ENCODE measurements around the gene PAQR4. TPM values are rescaled to one million over a fixed set of nuclear protein-coding genes. Genes with fewer than 3 reads are reported as not detected.

PAQR4 gene
- total RNA-seq, 5 donors from 2014 or later (not counting 1 experiment from before 2014, with no cell fraction given): 1.9 to 3.3 (median 3.1) TPM

- ATAC-seq (replicated peaks in 1 of 4) (no peak), DNase-seq (no peak)
- Histone ChIP-seq H3K9me3 (no peaks in the 10 kb centered on the region), H3K27ac (ENCODE audit: low read length) (no peak overlapping the region), H3K4me3 (ENCODE audit: control insufficient read depth in 1 of 2, extremely low read depth in 1 of 2, low read length in 1 of 2) (no peak overlapping the region), H3K27me3 (replicated peaks in 1 of 2; ENCODE audit: control insufficient read depth in 2 of 2, extremely low read depth in 1 of 2, insufficient read depth in 2 of 2, low read length in 1 of 2) (peaks cover 4 to 78% of the 10 kb centered on the region in 2 experiments), H3K36me3 (ENCODE audit: control insufficient read depth in 2 of 2, extremely low read depth in 1 of 2, insufficient read depth in 1 of 2, low read length in 1 of 2) (no peaks in the 10 kb centered on the region), H3K4me1 (ENCODE audit: control insufficient read depth in 1 of 2, extremely low read depth in 1 of 2, insufficient read depth in 2 of 2, low read length in 2 of 2) (peaks cover 22 to 75% of the 10 kb centered on the region in 2 experiments)
- 23% methylated on average over 39 of the region's 51 CpGs for WGBS (ENCODE audit: insufficient coverage)
- H3K4me1 Mint-ChIP-seq: peaks cover 19 to 39% (median 22%) of the 10 kb centered on the region in 3 donors
- H3K27me3 Mint-ChIP-seq: peaks cover 15 to 36% of the 10 kb centered on the region in 2 donors
- POLR2A ChIA-PET: no interaction called here
- CTCF ChIA-PET: no interaction called here
- H3K9me3 Mint-ChIP-seq: no peaks in the 10 kb centered on the region
- H3K4me3 Mint-ChIP-seq: peak overlapping the region in 1 of 3 donors; percentile 77
- H3K36me3 Mint-ChIP-seq: no peaks in the 10 kb centered on the region
- no peak overlapping the region for H3K27ac Mint-ChIP-seq
Observed at GRCh38 chr16:2967211-2967631, 1.9 kb upstream of the PAQR4 start.

DNA sequence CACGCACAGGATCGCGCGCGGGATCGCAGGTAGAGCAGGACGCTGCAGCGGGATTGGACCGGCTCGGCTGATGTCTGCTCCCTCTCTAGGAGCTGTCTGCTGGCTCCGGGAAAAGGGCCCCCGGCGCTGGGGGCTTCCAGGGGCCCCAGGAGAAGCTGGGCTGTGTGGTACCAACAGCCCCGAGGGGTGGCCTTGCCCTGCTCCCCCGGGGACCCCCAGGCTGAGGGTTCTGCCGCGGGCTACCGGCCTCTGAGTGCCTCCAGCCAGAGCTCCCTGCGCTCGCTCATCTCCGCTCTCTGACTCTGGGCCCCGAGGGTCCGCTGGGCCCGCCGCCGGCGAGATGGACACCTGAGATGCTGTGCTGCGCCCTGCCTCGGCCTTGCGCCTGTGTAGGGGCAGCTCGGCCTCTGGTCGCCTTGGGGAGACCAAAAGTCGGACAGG lies 1.4 kb upstream of the PAQR4 start:
- Mint-ChIP-seq H3K27me3 (peaks cover 16 to 36% of the 10 kb centered on the region in 2 donors), H3K36me3 (no peaks in the 10 kb centered on the region), H3K27ac (no peak overlapping the region), H3K4me1 (peaks cover 19 to 37% (median 20%) of the 10 kb centered on the region in 3 donors), H3K4me3 (peak overlapping the region; percentile 34 to 77 (median 63)), H3K9me3 (no peaks in the 10 kb centered on the region)
- WGBS (ENCODE audit: insufficient coverage): 62% methylated on average over 33 of the region's 33 CpGs
- no peak overlapping the region for H3K27ac ChIP-seq (ENCODE audit: low read length)
- no peak overlapping the region for H3K4me3 ChIP-seq (ENCODE audit: control insufficient read depth in 1 of 2, extremely low read depth in 1 of 2, low read length in 1 of 2)
- no peak for DNase-seq
- H3K4me1 ChIP-seq (ENCODE audit: control insufficient read depth in 1 of 2, extremely low read depth in 1 of 2, insufficient read depth in 2 of 2, low read length in 2 of 2): peaks cover 22 to 70% of the 10 kb centered on the region in 2 experiments
- no peak for ATAC-seq (replicated peaks in 1 of 4)
- no peaks in the 10 kb centered on the region for H3K9me3 ChIP-seq
- ChIA-PET CTCF (no interaction called here), POLR2A (interaction anchor here in 1 of 2 donors (0.5 kb wide), 1 partner anchor 13 kb away, joined by 4 read pairs; no protein-coding TSS in a partner anchor)
- H3K27me3 ChIP-seq (replicated peaks in 1 of 2; ENCODE audit: control insufficient read depth in 2 of 2, extremely low read depth in 1 of 2, insufficient read depth in 2 of 2, low read length in 1 of 2): peaks cover 4 to 75% of the 10 kb centered on the region in 2 experiments
- H3K36me3 ChIP-seq (ENCODE audit: control insufficient read depth in 2 of 2, extremely low read depth in 1 of 2, insufficient read depth in 1 of 2, low read length in 1 of 2): no peaks in the 10 kb centered on the region

DNA sequence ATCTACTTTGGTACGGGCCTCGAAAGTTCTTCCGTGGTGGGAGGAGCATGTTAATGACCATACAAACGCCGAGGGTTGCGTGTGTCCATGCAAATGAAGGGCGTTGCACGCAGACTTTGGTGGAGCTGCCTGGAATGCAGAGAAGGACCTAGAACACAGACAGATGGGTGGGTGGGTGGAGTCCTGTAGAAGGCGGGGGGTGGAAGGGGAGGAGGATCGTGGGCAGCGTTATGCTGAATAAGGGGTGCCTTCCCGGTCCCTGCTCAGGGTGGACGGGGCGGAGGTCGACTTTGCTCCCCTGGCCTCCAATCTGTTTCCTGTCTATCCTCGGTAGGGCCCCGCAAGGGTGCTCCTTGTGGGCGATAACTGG lies 795 bp upstream of the PAQR4 start:
- Mint-ChIP-seq H3K4me1 (peaks cover 19 to 35% (median 19%) of the 10 kb centered on the region in 3 donors), H3K27me3 (peaks cover 16 to 34% of the 10 kb centered on the region in 2 donors), H3K4me3 (peak overlapping the region; percentile 63 to 77 (median 73)), H3K36me3 (no peaks in the 10 kb centered on the region), H3K27ac (no peak overlapping the region), H3K9me3 (no peaks in the 10 kb centered on the region)
- ATAC-seq (replicated peaks in 1 of 4) (no peak), DNase-seq (no peak)
- no peaks in the 10 kb centered on the region for H3K36me3 ChIP-seq (ENCODE audit: control insufficient read depth in 2 of 2, extremely low read depth in 1 of 2, insufficient read depth in 1 of 2, low read length in 1 of 2)
- 28% methylated on average over 18 of the region's 18 CpGs for WGBS (ENCODE audit: insufficient coverage)
- peak overlapping the region; percentile 52 to 77 for H3K4me3 ChIP-seq (ENCODE audit: control insufficient read depth in 1 of 2, extremely low read depth in 1 of 2, low read length in 1 of 2)
- ChIA-PET POLR2A (interaction anchor here in 1 of 2 donors (0.5 kb wide), 1 partner anchor 12 kb away, joined by 4 read pairs; no protein-coding TSS in a partner anchor), CTCF (no interaction called here)
- no peaks in the 10 kb centered on the region for H3K9me3 ChIP-seq
- peaks cover 22 to 65% of the 10 kb centered on the region in 2 experiments for H3K4me1 ChIP-seq (ENCODE audit: control insufficient read depth in 1 of 2, extremely low read depth in 1 of 2, insufficient read depth in 2 of 2, low read length in 2 of 2)
- H3K27me3 ChIP-seq (replicated peaks in 1 of 2; ENCODE audit: control insufficient read depth in 2 of 2, extremely low read depth in 1 of 2, insufficient read depth in 2 of 2, low read length in 1 of 2): peaks cover 4 to 70% of the 10 kb centered on the region in 2 experiments
- H3K27ac ChIP-seq (ENCODE audit: low read length): no peak overlapping the region

- POLR2A ChIA-PET: interaction anchor here in 1 of 2 donors (0.7 kb wide), 1 partner anchor 33 kb away, joined by 6 read pairs; no protein-coding TSS in a partner anchor
- Histone ChIP-seq H3K4me3 (ENCODE audit: control insufficient read depth in 1 of 2, extremely low read depth in 1 of 2, low read length in 1 of 2) (peak overlapping the region; percentile 54 to 77), H3K27ac (ENCODE audit: low read length) (no peak overlapping the region), H3K27me3 (replicated peaks in 1 of 2; ENCODE audit: control insufficient read depth in 2 of 2, extremely low read depth in 1 of 2, insufficient read depth in 2 of 2, low read length in 1 of 2) (peaks cover 4 to 55% of the 10 kb centered on the region in 2 experiments), H3K9me3 (no peaks in the 10 kb centered on the region), H3K36me3 (ENCODE audit: control insufficient read depth in 2 of 2, extremely low read depth in 1 of 2, insufficient read depth in 1 of 2, low read length in 1 of 2) (no peaks in the 10 kb centered on the region), H3K4me1 (ENCODE audit: control insufficient read depth in 1 of 2, extremely low read depth in 1 of 2, insufficient read depth in 2 of 2, low read length in 2 of 2) (peaks cover 12 to 50% of the 10 kb centered on the region in 2 experiments)
- Mint-ChIP-seq H3K9me3 (no peaks in the 10 kb centered on the region), H3K4me3 (peak overlapping the region; percentile 46 to 77 (median 67)), H3K36me3 (no peaks in the 10 kb centered on the region), H3K27me3 (peaks cover 13 to 26% of the 10 kb centered on the region in 2 donors), H3K4me1 (peaks cover 10 to 30% (median 14%) of the 10 kb centered on the region in 3 donors), H3K27ac (no peak overlapping the region)
- CTCF ChIA-PET: interaction anchor here (0.7 to 0.8 kb wide), 3 partner anchors 59 to 493 kb away, joined by 3 to 6 read pairs (median 3); no protein-coding TSS in a partner anchor
- DNase-seq (peak in 34 of 35 experiments; percentile 26 to 76 (median 56)), ATAC-seq (replicated peaks in 1 of 4) (peak; percentile 28 to 64 (median 48))
- 1% methylated on average over 65 of the region's 83 CpGs for WGBS (ENCODE audit: insufficient coverage)
Observed at GRCh38 chr16:2969545-2970521, 685 bp downstream of the PAQR4 start.

DNA sequence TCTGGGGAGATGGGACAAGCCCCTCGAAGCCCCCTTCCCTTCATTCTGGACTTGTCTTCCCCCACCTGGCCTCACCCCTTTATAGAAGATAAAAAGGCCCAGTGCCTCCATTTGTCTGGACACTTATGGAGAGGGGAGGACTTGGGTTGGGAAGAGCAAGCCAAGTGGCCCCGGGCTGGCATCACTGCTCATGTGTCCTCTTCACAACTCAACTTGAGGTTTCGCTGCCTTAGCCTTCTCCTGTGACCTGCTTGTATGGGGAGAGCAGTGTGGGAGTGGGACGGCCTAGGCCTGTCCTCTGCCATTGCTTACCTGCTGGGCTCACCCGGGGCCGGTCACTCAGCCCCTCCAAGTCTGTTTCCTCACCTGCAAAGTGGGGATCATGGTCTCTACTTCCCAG lies 1.4 kb downstream of the PAQR4 start:
- H3K27ac ChIP-seq (ENCODE audit: low read length): no peak overlapping the region
- no peaks in the 10 kb centered on the region for H3K36me3 Mint-ChIP-seq
- no peak for ATAC-seq (replicated peaks in 1 of 4)
- CTCF ChIA-PET: interaction anchor here in 1 of 2 donors (0.7 kb wide), 1 partner anchor 492 kb away, joined by 3 read pairs; no protein-coding TSS in a partner anchor
- H3K27ac Mint-ChIP-seq: no peak overlapping the region
- POLR2A ChIA-PET: interaction anchor here in 1 of 2 donors (0.7 kb wide), 1 partner anchor 32 kb away, joined by 6 read pairs; no protein-coding TSS in a partner anchor
- no peak for DNase-seq
- H3K4me3 ChIP-seq (ENCODE audit: control insufficient read depth in 1 of 2, extremely low read depth in 1 of 2, low read length in 1 of 2): peak overlapping the region in 1 of 2 donors; percentile 32
- H3K27me3 Mint-ChIP-seq: peaks cover 13 to 21% of the 10 kb centered on the region in 2 donors
- peaks cover 4 to 48% of the 10 kb centered on the region in 2 experiments for H3K27me3 ChIP-seq (replicated peaks in 1 of 2; ENCODE audit: control insufficient read depth in 2 of 2, extremely low read depth in 1 of 2, insufficient read depth in 2 of 2, low read length in 1 of 2)
- 90% methylated on average over 2 of the region's 6 CpGs for WGBS (ENCODE audit: insufficient coverage)
- no peaks in the 10 kb centered on the region for H3K9me3 Mint-ChIP-seq
- peak overlapping the region; percentile 50 to 77 (median 67) for H3K4me3 Mint-ChIP-seq
- H3K4me1 Mint-ChIP-seq: peaks cover 10 to 25% (median 10%) of the 10 kb centered on the region in 3 donors
- peaks cover 12 to 42% of the 10 kb centered on the region in 2 experiments for H3K4me1 ChIP-seq (ENCODE audit: control insufficient read depth in 1 of 2, extremely low read depth in 1 of 2, insufficient read depth in 2 of 2, low read length in 2 of 2)
- H3K36me3 ChIP-seq (ENCODE audit: control insufficient read depth in 2 of 2, extremely low read depth in 1 of 2, insufficient read depth in 1 of 2, low read length in 1 of 2): no peaks in the 10 kb centered on the region
- H3K9me3 ChIP-seq: no peaks in the 10 kb centered on the region
